ENCODE results near the gene RBFOX1.

DNA sequence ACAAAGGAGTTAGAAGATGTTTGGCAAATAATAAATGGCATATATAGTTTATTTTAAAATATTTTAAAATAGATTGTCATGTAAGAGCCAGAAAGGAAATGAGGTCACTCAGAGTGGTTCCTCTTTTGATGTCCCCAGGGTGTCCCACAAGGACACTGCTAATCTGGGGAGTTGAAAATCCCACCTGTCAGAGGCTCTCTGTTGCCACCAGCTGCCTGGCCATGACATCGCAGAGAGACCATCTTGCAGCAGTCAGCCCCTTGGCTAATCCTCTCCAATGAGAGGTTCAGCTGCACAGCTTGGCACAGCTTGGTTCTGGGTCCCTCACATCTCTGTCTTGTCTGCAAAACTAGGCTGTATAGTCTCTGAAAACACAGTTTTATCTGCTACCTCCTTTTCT, 11.0 kb upstream of the RBFOX1 start:
- no peak for TF ChIP-seq POLR2AphosphoS5 (IDR thresholded peaks at IDR 0.05; ENCODE audit: borderline replicate concordance, low read depth, low read length)
- no peak for TF ChIP-seq EZH2 (IDR thresholded peaks at IDR 0.05)
